Activated CD4-positive, CD25-positive, alpha-beta regulatory T cell treated with anti-CD3 and anti-CD28 coated beads, Interleukin-2, amount 50 U/mL, for 72 hours (primary cell): ENCODE measurements around the gene NLRC3.

Experiments
- DNase-seq: peaks from one replicate; pipeline ENCODE4 v3.0.0; 2021

The NLRC3 gene

GRCh38 chr16:3578610-3579551 is 1.7 kb upstream of the NLRC3 start:
- DNase-seq = peak; percentile 61

GRCh38 chr16:3578121-3578520 is 918 bp upstream of the NLRC3 start:
- peak; percentile 52 for DNase-seq

- peak; percentile 51 for DNase-seq
Observed at GRCh38 chr16:3576211-3576610, 992 bp downstream of the NLRC3 start.

- no peak for DNase-seq
Observed at GRCh38 chr16:3575491-3575890, 1.7 kb downstream of the NLRC3 start.

GRCh38 chr16:3574195-3574594 is 3.0 kb downstream of the NLRC3 start:
- DNase-seq = no peak

GRCh38 chr16:3573146-3573815 is 3.9 kb downstream of the NLRC3 start:
- no peak for DNase-seq

- DNase-seq = no peak
Observed at GRCh38 chr16:3570420-3571062, 6.7 kb downstream of the NLRC3 start.

GRCh38 chr16:3569851-3570250 is 7.4 kb downstream of the NLRC3 start:
- DNase-seq = no peak

GRCh38 chr16:3566990-3567389 is 10.2 kb downstream of the NLRC3 start:
- DNase-seq = no peak

- no peak for DNase-seq
Observed at GRCh38 chr16:3564889-3565141, 12.4 kb downstream of the NLRC3 start.

- DNase-seq = no peak
Observed at GRCh38 chr16:3564130-3564888, 12.9 kb downstream of the NLRC3 start.

- no peak for DNase-seq
Observed at GRCh38 chr16:3562914-3563480, 14.2 kb downstream of the NLRC3 start.

GRCh38 chr16:3561626-3562025 is 15.6 kb downstream of the NLRC3 start:
- no peak for DNase-seq

- no peak for DNase-seq
Observed at GRCh38 chr16:3554351-3554928, 22.8 kb downstream of the NLRC3 start.

GRCh38 chr16:3553138-3553923 is 23.9 kb downstream of the NLRC3 start:
- no peak for DNase-seq

GRCh38 chr16:3550851-3551847 is 26.1 kb downstream of the NLRC3 start:
- no peak for DNase-seq

- no peak for DNase-seq
Observed at GRCh38 chr16:3549906-3550305, 27.3 kb downstream of the NLRC3 start.

- DNase-seq = no peak
Observed at GRCh38 chr16:3548859-3549258, 28.3 kb downstream of the NLRC3 start.

GRCh38 chr16:3548445-3548844 is 28.8 kb downstream of the NLRC3 start:
- DNase-seq = no peak

GRCh38 chr16:3546986-3547682 is 30.1 kb downstream of the NLRC3 start:
- no peak for DNase-seq
